ENCODE data around the gene NLRC5.
A peak's percentile ranks its signal among the peaks of the same experiment; 100 is the strongest.

NLRC5 gene

GRCh38 chr16:57091975-57092785, 102.8 kb downstream of the NLRC5 start, which contains the start of gene CPNE2:
Gene CPNE2, plus strand, starts transcription at chr16:57092583. Its CDS starts 18,160 bp downstream, at chr16:57110743.
- no peaks in the 10 kb centered on the region for H3K79me2 ChIP-seq (ENCODE audit: insufficient read depth, low read length)
- H4K20me1 ChIP-seq (ENCODE audit: low read depth, low read length) = no peaks in the 10 kb centered on the region
- H3K36me3 ChIP-seq (ENCODE audit: low read length) = no peaks in the 10 kb centered on the region
- H3K4me2 ChIP-seq (ENCODE audit: low read depth, low read length, poor library complexity, severe bottlenecking) = peak within 1 kb of the TSS; percentile 56
- H3F3A ChIP-seq (ENCODE audit: insufficient read depth) = no peaks in the 10 kb centered on the region
- H2AFZ ChIP-seq (ENCODE audit: low read depth, low read length, severe bottlenecking) = no peak within 1 kb of the TSS
- no peak within 1 kb of the TSS for H3K27ac ChIP-seq (ENCODE audit: low read depth, low read length)
- H3K9me3 ChIP-seq (ENCODE audit: insufficient read depth, low read length) = no peaks in the 10 kb centered on the region
- H3K9me2 ChIP-seq (replicated peaks; ENCODE audit: insufficient read depth, low read length) = no peaks in the 10 kb centered on the region
- peak within 1 kb of the TSS; percentile 40; the same call in 1 of the 2 replicates for H3K9ac ChIP-seq (ENCODE audit: low read length)
- H3K4me3 ChIP-seq (ENCODE audit: insufficient read depth, low read length, poor library complexity, severe bottlenecking) = peak within 1 kb of the TSS; percentile 51
- H3K27me3 ChIP-seq (ENCODE audit: low read length) = no peaks in the 10 kb centered on the region
- TF ChIP-seq EZH2phosphoT487 (conservative IDR thresholded peaks at IDR 0.05; ENCODE audit: low read length) (no peak), CTCF (IDR thresholded peaks at IDR 0.05; ENCODE audit: insufficient read depth, low read length, poor library complexity, severe bottlenecking) (no peak)

DNA sequence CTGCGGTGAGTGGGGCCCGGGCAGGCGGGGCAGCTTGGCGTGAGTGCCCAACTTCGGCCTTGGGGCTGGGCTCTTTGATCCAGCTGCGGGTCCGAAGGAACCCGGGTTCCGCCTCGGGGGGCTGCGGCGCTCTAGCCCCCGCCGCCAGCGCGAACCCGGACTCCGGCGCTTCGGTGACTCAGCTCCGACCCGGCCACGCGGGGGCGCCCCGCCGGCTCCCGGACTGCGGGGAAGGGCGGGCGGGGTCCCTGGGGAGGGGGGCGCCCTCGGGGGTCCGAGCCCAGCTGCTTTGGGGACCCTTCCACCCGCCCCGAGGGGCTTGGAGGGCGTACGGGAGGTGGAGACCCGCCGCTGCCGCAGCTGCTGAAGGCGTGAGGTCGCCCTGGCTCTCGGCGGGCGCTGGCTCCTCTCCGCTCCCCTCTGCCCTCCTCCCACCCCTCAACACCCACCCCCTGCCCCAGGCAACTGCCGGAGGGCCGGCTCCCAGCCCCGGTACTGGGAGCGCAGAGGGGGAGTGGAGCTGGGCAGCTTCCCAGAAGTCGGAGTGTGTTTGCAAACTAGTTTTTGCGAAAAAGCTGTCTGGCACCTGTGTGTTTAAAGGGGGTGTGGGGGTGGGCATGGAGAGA, 103.5 kb downstream of the NLRC5 start:
- no peaks in the 10 kb centered on the region for H3K79me2 ChIP-seq (ENCODE audit: insufficient read depth, low read length)
- no peaks in the 10 kb centered on the region for H4K20me1 ChIP-seq (ENCODE audit: low read depth, low read length)
- no peak overlapping the region for H3K27ac ChIP-seq (ENCODE audit: low read depth, low read length)
- no peaks in the 10 kb centered on the region for H3K9me3 ChIP-seq (ENCODE audit: insufficient read depth, low read length)
- H3K9me2 ChIP-seq (replicated peaks; ENCODE audit: insufficient read depth, low read length) = no peaks in the 10 kb centered on the region
- H2AFZ ChIP-seq (ENCODE audit: low read depth, low read length, severe bottlenecking) = no peak overlapping the region
- TF ChIP-seq EZH2phosphoT487 (conservative IDR thresholded peaks at IDR 0.05; ENCODE audit: low read length) (no peak), CTCF (IDR thresholded peaks at IDR 0.05; ENCODE audit: insufficient read depth, low read length, poor library complexity, severe bottlenecking) (peak; percentile 60)
- no peaks in the 10 kb centered on the region for H3K36me3 ChIP-seq (ENCODE audit: low read length)
- peak overlapping the region; percentile 56 for H3K4me2 ChIP-seq (ENCODE audit: low read depth, low read length, poor library complexity, severe bottlenecking)
- H3K27me3 ChIP-seq (ENCODE audit: low read length) = no peaks in the 10 kb centered on the region
- H3K4me3 ChIP-seq (ENCODE audit: insufficient read depth, low read length, poor library complexity, severe bottlenecking) = peak overlapping the region; percentile 51
- no peaks in the 10 kb centered on the region for H3F3A ChIP-seq (ENCODE audit: insufficient read depth)
- peak overlapping the region; percentile 40; the same call in 1 of the 2 replicates for H3K9ac ChIP-seq (ENCODE audit: low read length)

DNA sequence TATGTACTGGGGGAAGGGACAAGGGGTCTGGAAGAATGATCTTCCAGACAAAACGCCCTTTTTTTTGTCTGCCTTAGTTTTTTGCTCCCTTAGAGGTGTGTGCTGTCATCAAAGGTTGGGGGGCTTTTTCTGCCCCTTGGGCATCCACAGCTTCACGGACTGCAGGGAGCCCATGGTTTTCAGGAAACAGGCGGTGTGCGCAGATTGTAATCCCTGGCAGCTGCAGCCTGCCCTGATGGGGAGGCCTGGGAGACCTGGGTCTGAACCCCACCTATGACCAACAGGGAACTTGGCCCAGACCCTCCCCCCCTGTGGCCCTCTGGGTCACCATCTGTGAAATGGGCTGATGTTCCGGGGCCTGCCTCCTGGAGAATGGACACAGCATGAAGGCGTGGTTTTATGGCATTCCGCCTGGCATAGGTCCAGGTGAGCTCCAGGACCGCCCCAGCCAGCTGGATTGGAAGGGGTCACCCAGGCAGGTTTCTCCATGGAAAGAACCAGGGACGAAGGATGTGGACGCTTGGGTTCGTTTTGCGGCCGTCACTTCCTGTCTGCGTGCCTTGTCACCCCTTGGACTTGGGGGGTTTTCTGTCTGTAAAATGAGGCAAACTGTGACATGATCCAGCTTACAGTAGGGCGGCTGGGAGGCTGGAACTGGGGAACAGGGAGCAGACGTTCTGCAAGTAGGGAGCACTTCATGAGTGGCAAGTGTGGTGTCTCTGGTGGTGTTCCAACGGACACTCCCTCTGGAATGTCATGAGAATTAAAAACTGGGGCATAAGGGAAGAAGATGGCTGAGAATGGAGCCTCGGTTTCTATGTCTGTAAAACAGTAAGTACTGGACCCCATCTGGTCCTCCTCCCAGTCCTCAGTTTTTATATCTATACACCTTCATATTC, 104.6 kb downstream of the NLRC5 start:
- TF ChIP-seq CTCF (IDR thresholded peaks at IDR 0.05; ENCODE audit: insufficient read depth, low read length, poor library complexity, severe bottlenecking) = no peak
- TF ChIP-seq EZH2phosphoT487 (conservative IDR thresholded peaks at IDR 0.05; ENCODE audit: low read length) = no peak
- Histone ChIP-seq H3K36me3 (ENCODE audit: low read length) (no peaks in the 10 kb centered on the region), H3K27me3 (ENCODE audit: low read length) (no peaks in the 10 kb centered on the region), H3K9ac (ENCODE audit: low read length) (no peak overlapping the region), H3K4me3 (ENCODE audit: insufficient read depth, low read length, poor library complexity, severe bottlenecking) (no peak overlapping the region), H3F3A (ENCODE audit: insufficient read depth) (no peaks in the 10 kb centered on the region), H3K9me3 (ENCODE audit: insufficient read depth, low read length) (no peaks in the 10 kb centered on the region), H3K4me2 (ENCODE audit: low read depth, low read length, poor library complexity, severe bottlenecking) (no peak overlapping the region), H3K9me2 (replicated peaks; ENCODE audit: insufficient read depth, low read length) (no peaks in the 10 kb centered on the region), H3K79me2 (ENCODE audit: insufficient read depth, low read length) (no peaks in the 10 kb centered on the region), H2AFZ (ENCODE audit: low read depth, low read length, severe bottlenecking) (no peak overlapping the region), H3K27ac (ENCODE audit: low read depth, low read length) (no peak overlapping the region), H4K20me1 (ENCODE audit: low read depth, low read length) (no peaks in the 10 kb centered on the region)
